CD4-positive, alpha-beta T cell (primary cell): ENCODE data around the gene HAVCR1. TPM values are rescaled to one million over a fixed set of nuclear protein-coding genes. Genes with fewer than 3 reads are reported as not detected.

ENCODE experiments used
- ATAC-seq: fragments of 200-7000 bp; cut with Tn5 transposase; one replicate; pipeline ENCODE4 v1.10.0; 2022; ENCODE audit warnings: mild to moderate bottlenecking; ENCODE audit not compliant: poor library complexity
- CTCF ChIA-PET: fragments of 350-600 bp; sonication (Branson Sonifier 250); formaldehyde crosslinking; loops from one replicate; lab custom pipeline; 2021; ENCODE audit warnings: antibody characterized with exemption, inconsistent platforms; lab: Charles Lee
- POLR2A ChIA-PET: fragments of 350-600 bp; sonication (Branson Sonifier 250); formaldehyde crosslinking; loops from one replicate; lab custom pipeline; 2021; ENCODE audit warnings: antibody characterized with exemption, inconsistent platforms; lab: Charles Lee
- DNase-seq, 14 experiments: peaks; one replicate each; pipeline ENCODE4 v3.0.0-alpha.2; 2013 to 2020; ENCODE audit warnings: mixed read lengths in 2 of 14
- H3K27ac ChIP-seq, 2 donors: one replicate each; pipeline versions ENCODE4 v1.5.1 to v1.7.0; 2013; ENCODE audit warnings: low read length in 2 of 2, low read depth in 1 of 2, mild to moderate bottlenecking in 1 of 2
- H3K27me3 ChIP-seq, 2 experiments: 1 replicate in 1 of 2; 2 replicates in 1 of 2; pipeline versions ENCODE4 v1.6.1 to v1.7.0; 2013; ENCODE audit warnings: low read length in 2 of 2, control low read depth in 1 of 2, mild to moderate bottlenecking in 1 of 2, moderate library complexity in 1 of 2; ENCODE audit not compliant: insufficient read depth in 2 of 2, control insufficient read depth in 1 of 2
- H3K36me3 ChIP-seq: one replicate; pipeline ENCODE4 v1.6.1; 2013; ENCODE audit warnings: low read length, control low read depth; ENCODE audit not compliant: insufficient read depth
- H3K4me1 ChIP-seq: one replicate; pipeline ENCODE4 v1.6.1; 2013; ENCODE audit warnings: low read length, control low read depth; ENCODE audit not compliant: insufficient read depth
- H3K4me3 ChIP-seq: one replicate; pipeline ENCODE4 v1.5.1; 2013; ENCODE audit warnings: mild to moderate bottlenecking, low read length, moderate library complexity
- H3K9me3 ChIP-seq, 2 experiments: 1 replicate in 1 of 2; 2 replicates in 1 of 2; pipeline versions ENCODE4 v1.6.1 to v1.7.0; 2013; ENCODE audit warnings: low read length in 2 of 2, mild to moderate bottlenecking in 2 of 2, control low read depth in 1 of 2, moderate library complexity in 1 of 2; ENCODE audit not compliant: control insufficient read depth in 1 of 2, insufficient read depth in 1 of 2
- H3K27ac Mint-ChIP-seq: one replicate; pipeline ENCODE4 v1.8.0; 2020; ENCODE audit warnings: mixed read lengths
- H3K27me3 Mint-ChIP-seq: one replicate; pipeline ENCODE4 v1.8.0; 2021; ENCODE audit warnings: mixed read lengths
- H3K36me3 Mint-ChIP-seq: one replicate; pipeline ENCODE4 v1.8.0; 2021; ENCODE audit warnings: low read depth, mixed read lengths
- H3K4me1 Mint-ChIP-seq: one replicate; pipeline ENCODE4 v1.8.0; 2021; ENCODE audit warnings: low read depth, mixed read lengths
- H3K4me3 Mint-ChIP-seq: one replicate; pipeline ENCODE4 v1.8.0; 2020; ENCODE audit warnings: mild to moderate bottlenecking, mixed read lengths
- H3K9me3 Mint-ChIP-seq: one replicate; pipeline ENCODE4 v1.8.0; 2020; ENCODE audit warnings: mixed read lengths
- CTCF ChIP-seq: fragments of 200-600 bp; IDR thresholded peaks from one replicate; pipeline ENCODE4 v1.8.0; 2022; ENCODE audit warnings: antibody characterized with exemption, mild to moderate bottlenecking
- intact Hi-C, 2 experiments: fragments of 100-400 bp; cut with DNase I in 1 of 2; cut with micrococcal nuclease in 1 of 2; formaldehyde crosslinking; loops; one replicate each; pipeline versions ENCODE4 v1.15.1 to v1.9.0; 2023 to 2025; cut with DNase I, micrococcal nuclease
- total RNA-seq, 174 experiments: library from RNA in 2 of 174; stranded (reverse) in 2 of 174; gene quantifications; one replicate each; pipeline ENCODE4 v1.2.3 and lab custom pipeline; 2021 to 2026

Gene HAVCR1
- total RNA-seq, 2 experiments from 2014 or later = 1.5 to 1.7 TPM

- POLR2A ChIA-PET = no interaction called here
- no peak for TF ChIP-seq CTCF
Measured at GRCh38 chr5:157085930-157086329, 27.0 kb upstream of the HAVCR1 start.

GRCh38 chr5:157080286-157080685 lies 21.4 kb upstream of the HAVCR1 start:
- Histone ChIP-seq H3K27ac (no peak overlapping the region), H3K4me1 (no peaks in the 10 kb centered on the region), H3K36me3 (no peaks in the 10 kb centered on the region), H3K27me3 (no peaks in the 10 kb centered on the region), H3K9me3 (no peaks in the 10 kb centered on the region), H3K4me3 (no peak overlapping the region)
- Mint-ChIP-seq H3K27ac (no peak overlapping the region), H3K9me3 (no peaks in the 10 kb centered on the region), H3K4me1 (no peaks in the 10 kb centered on the region), H3K27me3 (no peaks in the 10 kb centered on the region), H3K4me3 (no peak overlapping the region), H3K36me3 (no peaks in the 10 kb centered on the region)
- ChIA-PET POLR2A (interaction anchor here (0.7 kb wide), 1 partner anchor 34 kb away, joined by 3 read pairs; no protein-coding TSS in a partner anchor), CTCF (interaction anchor here (0.7 kb wide), 1 partner anchor 325 kb away, joined by 3 read pairs; no protein-coding TSS in a partner anchor)
- no peak for ATAC-seq
- no peak for DNase-seq
- intact Hi-C loops = no loop called here
- no peak for TF ChIP-seq CTCF

More at GRCh38 chr5:157085930-157086329, 27.0 kb upstream of the HAVCR1 start:
- intact Hi-C loops = no loop called here
- H3K36me3 Mint-ChIP-seq = peaks cover 21% of the 10 kb centered on the region
- no peaks in the 10 kb centered on the region for H3K9me3 Mint-ChIP-seq
- Histone ChIP-seq H3K4me1 (no peaks in the 10 kb centered on the region), H3K27me3 (no peaks in the 10 kb centered on the region), H3K9me3 (no peaks in the 10 kb centered on the region), H3K4me3 (no peak overlapping the region), H3K36me3 (peaks cover 6% of the 10 kb centered on the region), H3K27ac (no peak overlapping the region)
- no peaks in the 10 kb centered on the region for H3K4me1 Mint-ChIP-seq
- no peaks in the 10 kb centered on the region for H3K27me3 Mint-ChIP-seq
- no peak for DNase-seq
- no peak for ATAC-seq
- no peak overlapping the region for H3K27ac Mint-ChIP-seq
- H3K4me3 Mint-ChIP-seq = no peak overlapping the region
- CTCF ChIA-PET = no interaction called here

- H3K9me3 Mint-ChIP-seq = no peaks in the 10 kb centered on the region
- no peaks in the 10 kb centered on the region for H3K27me3 Mint-ChIP-seq
- ATAC-seq = no peak
- H3K27ac Mint-ChIP-seq = no peak overlapping the region
- H3K4me3 Mint-ChIP-seq = no peak overlapping the region
- POLR2A ChIA-PET = no interaction called here
- CTCF ChIA-PET = no interaction called here
- no peaks in the 10 kb centered on the region for H3K27me3 ChIP-seq
- no peaks in the 10 kb centered on the region for H3K36me3 Mint-ChIP-seq
- H3K9me3 ChIP-seq = no peaks in the 10 kb centered on the region
- H3K27ac ChIP-seq = no peak overlapping the region
- H3K4me1 Mint-ChIP-seq = no peaks in the 10 kb centered on the region
- DNase-seq = no peak
- intact Hi-C loops = no loop called here
- no peaks in the 10 kb centered on the region for H3K4me1 ChIP-seq
- TF ChIP-seq CTCF = no peak
- H3K4me3 ChIP-seq = no peak overlapping the region
- H3K36me3 ChIP-seq = no peaks in the 10 kb centered on the region
Measured at GRCh38 chr5:157076558-157076957, 17.6 kb upstream of the HAVCR1 start.
